Activated CD8-positive, alpha-beta memory T cell treated with anti-CD3 and anti-CD28 coated beads for 1 hour (primary cell): ENCODE data around the gene HDAC11.
A peak's percentile ranks its signal among the peaks of the same experiment; 100 is the strongest.

ENCODE experiments used
- DNase-seq, 2 donors: peaks; one replicate each; pipeline ENCODE4 v3.0.0-alpha.2; 2020; ENCODE audit warnings: low read depth in 1 of 2; ENCODE audit errors: extremely low read depth in 1 of 2

Gene HDAC11

GRCh38 chr3:13540297-13540995, 60.3 kb downstream of the HDAC11 start:
- no peak for DNase-seq

GRCh38 chr3:13541691-13542090, 61.6 kb downstream of the HDAC11 start:
- DNase-seq: no peak

DNA sequence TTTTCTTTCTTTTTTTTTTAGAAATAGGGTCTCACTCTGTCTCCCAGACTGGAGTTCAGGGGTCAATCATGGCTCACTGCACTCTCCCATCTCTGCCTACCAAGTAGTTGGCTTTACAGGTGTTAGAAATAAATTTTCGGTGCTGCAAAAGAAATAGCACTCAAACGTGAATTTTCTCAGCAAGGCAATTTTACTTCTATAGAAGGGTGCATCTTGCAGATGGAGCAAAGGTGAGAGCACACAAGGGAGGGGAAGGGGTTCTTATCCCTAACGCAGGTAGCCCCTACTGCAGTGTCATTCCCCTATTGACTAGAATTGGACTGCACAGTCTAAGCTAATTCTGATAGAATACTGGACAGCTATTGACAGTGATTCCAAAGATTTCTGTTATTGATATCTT, 62.0 kb downstream of the HDAC11 start:
- no peak for DNase-seq

- DNase-seq: no peak
Observed at GRCh38 chr3:13543253-13543652, 63.1 kb downstream of the HDAC11 start.

DNA sequence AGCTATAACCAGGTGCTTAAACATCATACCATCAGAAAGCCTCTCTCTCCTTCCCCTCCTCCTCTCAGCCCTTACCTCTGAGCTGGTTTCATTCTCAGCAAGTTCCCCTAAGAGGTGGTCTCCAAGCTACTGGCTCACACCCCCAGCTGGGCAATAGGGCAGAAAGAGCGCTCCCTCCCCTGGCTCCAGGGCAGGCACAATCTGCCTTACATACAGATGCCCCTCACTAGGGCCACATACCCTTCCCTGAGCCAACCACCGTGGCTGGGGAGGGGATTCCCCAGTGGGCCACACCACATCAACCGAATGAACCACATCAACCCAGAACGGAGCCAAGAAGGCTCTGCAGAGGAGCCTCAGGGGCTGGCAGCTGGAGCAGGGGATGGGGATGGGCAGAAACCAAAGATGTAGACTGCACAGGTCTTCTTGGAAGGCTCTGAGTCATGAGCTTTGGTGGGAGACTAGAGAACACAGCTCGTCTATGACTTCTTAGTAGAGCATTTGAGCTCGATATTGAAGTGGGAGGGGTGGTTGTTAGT, 64.3 kb downstream of the HDAC11 start:
- peak; percentile 11 to 26 for DNase-seq

- no peak for DNase-seq
Observed at GRCh38 chr3:13544951-13545651, 65.0 kb downstream of the HDAC11 start.

GRCh38 chr3:13545952-13546454, 65.9 kb downstream of the HDAC11 start:
- DNase-seq: no peak

- no peak for DNase-seq
Observed at GRCh38 chr3:13546667-13547171, 66.6 kb downstream of the HDAC11 start.

GRCh38 chr3:13547591-13548371, 67.7 kb downstream of the HDAC11 start:
- DNase-seq: no peak

DNA sequence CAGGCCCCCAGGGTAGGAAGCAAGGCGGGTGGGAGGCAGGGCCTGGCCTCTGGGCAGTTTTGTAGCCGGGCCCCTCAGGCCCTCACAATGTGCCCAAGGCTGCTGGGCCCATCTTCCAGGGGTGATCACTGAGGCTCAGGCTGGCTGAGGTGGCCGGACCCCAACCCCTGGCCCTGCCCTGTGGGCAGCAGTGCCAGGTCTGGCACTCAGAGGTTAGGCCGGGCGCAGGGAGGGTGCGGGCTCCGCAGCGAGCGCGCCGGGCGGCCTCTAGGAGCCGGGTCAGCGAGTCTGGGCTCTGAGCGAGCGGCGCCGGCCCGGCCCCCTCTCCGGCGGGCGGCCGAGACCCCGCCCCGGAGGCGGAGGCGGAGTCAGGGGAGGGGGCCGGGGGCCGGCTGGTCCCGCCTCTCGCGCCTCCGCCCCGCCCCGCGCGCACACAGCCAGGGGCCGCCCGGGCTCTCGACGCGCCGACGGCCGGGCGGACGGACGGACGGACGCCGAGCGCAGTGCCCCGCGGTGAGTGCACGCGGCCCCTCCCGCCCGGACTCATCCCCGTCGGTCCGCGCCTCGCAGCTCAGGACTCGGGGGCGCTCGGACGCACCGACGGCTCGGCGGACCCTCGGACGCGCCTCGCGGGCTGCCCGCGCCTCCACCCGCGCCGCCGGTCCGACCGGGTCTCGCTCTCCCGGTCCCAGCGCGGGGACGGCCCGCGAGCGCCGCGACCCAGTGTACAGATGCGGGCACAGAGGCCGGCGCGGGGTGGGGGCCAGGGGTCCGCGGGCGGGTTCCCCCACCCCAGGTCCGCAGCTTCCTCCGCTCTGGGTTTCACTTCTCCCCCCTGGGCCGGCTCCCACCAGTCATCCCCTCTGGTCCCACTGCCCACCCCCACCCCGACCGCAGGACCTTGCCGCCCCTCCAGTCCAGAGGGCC, 68.9 kb downstream of the HDAC11 start, which contains the start of gene FBLN2:
FBLN2 (plus strand) TSS at position 430 of the 927 bp plus-strand sequence. CDS start 21,231 bp downstream, outside the sequence.
- peak in 1 of 2 donors; percentile 18 for DNase-seq

GRCh38 chr3:13549623-13550422, 69.7 kb downstream of the HDAC11 start:
- DNase-seq: peak in 1 of 2 donors; percentile 8

GRCh38 chr3:13550423-13550690, 70.3 kb downstream of the HDAC11 start:
- no peak for DNase-seq

GRCh38 chr3:13550791-13551360, 70.8 kb downstream of the HDAC11 start:
- no peak for DNase-seq

DNA sequence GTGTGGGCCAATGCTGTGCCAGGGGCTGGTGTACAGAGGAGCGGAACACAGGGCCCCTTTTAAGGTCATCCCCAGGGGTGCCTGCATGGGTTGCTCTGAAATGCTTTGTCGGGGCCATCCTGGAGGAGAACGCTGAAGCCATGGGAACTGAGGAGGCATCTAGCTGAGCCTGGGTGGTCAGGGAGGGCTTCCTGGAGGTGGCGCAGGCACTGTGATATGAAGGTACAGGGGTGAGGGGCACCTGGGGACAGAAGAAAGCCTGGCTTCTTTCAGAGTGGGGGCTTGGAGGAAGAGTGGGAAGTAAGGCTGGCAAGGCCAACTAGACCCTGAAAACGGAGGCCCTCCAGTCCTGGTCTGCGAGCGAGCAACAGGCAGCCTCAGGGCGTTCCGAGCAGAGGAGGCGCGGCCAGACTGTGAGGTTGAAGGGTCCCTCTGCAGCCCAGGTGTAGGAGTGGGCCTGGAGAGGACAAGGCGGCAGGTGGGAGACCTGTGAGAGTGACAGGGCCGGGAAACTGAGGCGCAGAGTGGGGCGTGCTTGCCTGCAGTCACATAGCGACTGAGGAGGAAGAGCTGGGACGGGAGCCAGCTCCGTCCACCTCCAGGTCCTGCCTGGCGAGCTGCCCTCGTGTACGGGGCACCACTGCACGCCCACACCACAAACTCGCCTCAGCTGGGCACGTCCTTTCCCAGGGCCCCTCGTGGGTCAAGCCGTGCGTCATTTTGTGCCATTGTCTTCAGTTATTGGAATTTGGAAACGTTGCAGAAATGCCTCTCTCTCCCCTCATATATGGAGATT, 72.9 kb downstream of the HDAC11 start:
- DNase-seq: no peak

DNA sequence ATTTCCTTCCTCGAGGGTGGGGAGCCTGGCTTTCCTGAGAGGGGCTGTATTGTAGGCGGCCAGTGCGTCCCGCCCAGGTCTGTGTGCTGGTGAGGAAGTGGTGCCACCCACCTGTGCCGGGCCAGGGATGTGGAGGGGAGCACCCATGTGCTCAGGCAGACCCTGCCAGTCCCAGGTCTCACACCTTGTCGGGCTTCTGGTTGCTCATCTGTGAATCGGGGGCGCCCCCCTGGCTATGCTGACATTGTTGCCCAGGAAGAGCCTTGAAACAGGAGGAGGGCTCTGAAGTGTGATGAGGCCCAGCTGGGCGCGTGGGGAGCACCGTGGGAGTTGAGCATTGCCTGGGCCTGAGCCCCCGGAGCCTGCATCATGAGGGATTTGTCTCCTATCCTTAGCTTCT, 73.6 kb downstream of the HDAC11 start:
- DNase-seq: no peak

DNA sequence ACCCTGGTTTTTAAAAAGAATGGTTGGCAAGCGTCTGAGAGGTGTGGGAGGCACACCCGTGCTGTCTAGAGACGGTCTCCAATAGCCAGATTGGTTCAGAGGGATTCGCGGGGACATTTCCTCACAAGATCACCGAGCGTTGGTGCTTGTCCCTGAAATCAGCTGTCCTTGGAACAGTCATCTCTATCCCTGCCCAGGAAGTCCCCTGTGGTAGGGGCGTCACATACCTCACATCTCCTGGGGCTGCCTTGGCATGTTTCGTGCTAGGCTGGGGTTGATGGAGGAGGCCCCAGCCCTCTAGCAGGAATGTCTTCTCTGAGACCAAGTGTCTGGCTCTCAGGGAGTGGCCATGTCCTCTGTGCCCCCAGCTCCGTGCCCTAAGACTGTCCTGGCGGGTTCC, 75.6 kb downstream of the HDAC11 start:
- DNase-seq: no peak
